Fibroblast of the aortic adventitia (primary cell): Measurements from ENCODE around the gene MYH11. TPM values are rescaled to one million over a fixed set of nuclear protein-coding genes. Genes with fewer than 3 reads are reported as not detected.
A peak's percentile ranks its signal among the peaks of the same experiment; 100 is the strongest.

Experiments used
- DNase-seq: peaks from one replicate; pipeline ENCODE4 v3.0.0-alpha.2; 2010; ENCODE audit warnings: low read depth
- H3K4me3 ChIP-seq: 2 replicates; pipeline ENCODE4 v1.5.1; 2011; ENCODE audit warnings: low read depth, mild to moderate bottlenecking, control low read depth, low read length, moderate library complexity
- CTCF ChIP-seq: IDR thresholded peaks from 2 replicates; pipeline ENCODE4 v1.5.1; 2011; ENCODE audit warnings: mild to moderate bottlenecking, low read length, control low read depth, inconsistent platforms; ENCODE audit not compliant: insufficient read depth
- total RNA-seq: library from RNA; depleted of rRNA; stranded (reverse); fragments of >200 nt; gene quantifications from 2 replicates; pipeline ENCODE4 v1.2.3, GENCODE V29; 2012; ENCODE audit warnings: low replicate concordance

The MYH11 gene
- total RNA-seq, 1 donor: not detected

GRCh38 chr16:15865742-15866141 is 8.9 kb upstream of the MYH11 start:
- no peak overlapping the region for H3K4me3 ChIP-seq
- DNase-seq: peak; percentile 77
- no peak for TF ChIP-seq CTCF

- TF ChIP-seq CTCF: no peak
- no peak for DNase-seq
- H3K4me3 ChIP-seq: no peak overlapping the region
Observed at GRCh38 chr16:15864939-15865338, 8.1 kb upstream of the MYH11 start.

- H3K4me3 ChIP-seq: no peak overlapping the region
- DNase-seq: no peak
- no peak for TF ChIP-seq CTCF
Observed at GRCh38 chr16:15861996-15862395, 5.2 kb upstream of the MYH11 start.

GRCh38 chr16:15858921-15859668 is 2.3 kb upstream of the MYH11 start:
- DNase-seq: no peak
- no peak overlapping the region for H3K4me3 ChIP-seq
- no peak for TF ChIP-seq CTCF

- TF ChIP-seq CTCF: no peak
- DNase-seq: peak; percentile 33
- H3K4me3 ChIP-seq: peak overlapping the region; percentile 59
Observed at GRCh38 chr16:15857724-15858560, 1.1 kb upstream of the MYH11 start.

GRCh38 chr16:15856182-15856581 is 646 bp downstream of the MYH11 start:
- DNase-seq: no peak
- no peak for TF ChIP-seq CTCF
- H3K4me3 ChIP-seq: no peak overlapping the region

- no peak for TF ChIP-seq CTCF
- DNase-seq: no peak
- no peak overlapping the region for H3K4me3 ChIP-seq
Observed at GRCh38 chr16:15855704-15856003, 1.2 kb downstream of the MYH11 start.
